OCI-LY3 (cell line): Measurements from ENCODE around the gene SLC12A8.

ENCODE experiments used
- H2AFZ ChIP-seq: fragments of 200-600, 300-600 bp; shearing (Covaris generic); 2 replicates; pipeline ENCODE4 v1.6.0; 2014; ENCODE audit warnings: antibody characterized with exemption, low read depth, low read length
- H3K27ac ChIP-seq: fragments of 200-600, 300-600 bp; sonication (generic); 2 replicates; pipeline ENCODE4 v1.5.1; 2014; ENCODE audit warnings: mild to moderate bottlenecking, low read length, moderate library complexity, mixed read lengths
- H3K27me3 ChIP-seq: fragments of 200-600, 300-600 bp; sonication (generic); 2 replicates; pipeline ENCODE4 v1.6.1; 2014; ENCODE audit warnings: low read depth, low read length, mixed read lengths
- H3K36me3 ChIP-seq: fragments of 200-600, 300-600 bp; sonication (generic); replicated peaks from 2 replicates; pipeline ENCODE3; 2014; ENCODE audit warnings: low read depth, low read length, mixed read lengths
- H3K4me1 ChIP-seq: fragments of 300-600, 200-600 bp; sonication (generic); 2 replicates; pipeline ENCODE4 v1.6.1; 2014; ENCODE audit warnings: low read length, mixed read lengths
- H3K4me2 ChIP-seq: fragments of 200-600, 300-600 bp; sonication (generic); 2 replicates; pipeline ENCODE4 v1.6.1; 2014; ENCODE audit warnings: low read length, mixed read lengths
- H3K4me3 ChIP-seq: fragments of 300-600, 200-600 bp; sonication (generic); 2 replicates; pipeline ENCODE4 v1.5.1; 2014; ENCODE audit warnings: antibody characterized with exemption, mild to moderate bottlenecking, low read length, moderate library complexity
- H3K79me2 ChIP-seq: fragments of 300-600, 200-600 bp; shearing (Covaris generic); 2 replicates; pipeline ENCODE4 v1.6.1; 2014; ENCODE audit warnings: mild to moderate bottlenecking, low read length, mixed read lengths
- H3K9ac ChIP-seq: fragments of 300-600, 200-600 bp; shearing (Covaris generic); 2 replicates; pipeline ENCODE4 v1.6.0; 2014; ENCODE audit warnings: mild to moderate bottlenecking, low read length, moderate library complexity
- H3K9me3 ChIP-seq: fragments of 200-600, 300-600 bp; shearing (Covaris generic); 2 replicates; pipeline ENCODE4 v1.6.1; 2014; ENCODE audit warnings: low read length, mixed read lengths; ENCODE audit not compliant: insufficient read depth
- H4K20me1 ChIP-seq: fragments of 200-600, 300-600 bp; sonication (generic); 2 replicates; pipeline ENCODE4 v1.6.1; 2016; ENCODE audit warnings: low read length, mixed read lengths; ENCODE audit not compliant: insufficient read depth
- EZH2phosphoT487 ChIP-seq: fragments of 200-600 bp; shearing (Covaris generic); IDR thresholded peaks from 2 replicates; pipeline ENCODE4 v1.6.1; 2018; ENCODE audit warnings: antibody characterized with exemption, mixed run types, low read depth
- TF ChIP-seq, protein P1 (sequence below): fragments of 200-600, 300-600 bp; sonication (generic); IDR thresholded peaks from 2 replicates; pipeline ENCODE4 v1.5.1; 2014; ENCODE audit warnings: antibody characterized with exemption, low read length, low read depth

SLC12A8 gene

DNA sequence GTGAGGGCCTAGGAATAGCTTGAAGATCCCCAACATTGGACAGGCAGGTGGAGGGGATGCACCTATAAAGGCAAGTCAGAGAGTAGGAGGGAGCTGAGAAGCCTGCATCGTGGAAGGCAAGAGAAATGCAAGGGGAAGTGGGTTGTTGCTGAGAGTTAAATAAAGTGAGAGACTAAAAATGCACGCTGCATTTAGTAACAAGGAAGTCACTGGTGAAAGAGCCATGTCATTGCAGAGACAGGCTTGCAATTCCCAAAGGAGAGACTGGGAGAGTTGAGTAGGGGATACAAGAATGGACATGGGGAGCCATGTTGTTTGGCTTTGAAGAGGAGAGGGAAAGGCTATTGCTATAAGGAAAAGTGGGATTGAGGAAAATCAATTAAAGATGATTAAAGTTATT, 79.7 kb downstream of the SLC12A8 start:
- peaks cover 20% of the 10 kb centered on the region for H3K4me1 ChIP-seq
- no peak overlapping the region for H3K4me3 ChIP-seq
- H4K20me1 ChIP-seq = no peaks in the 10 kb centered on the region
- TF ChIP-seq, protein P1, sequence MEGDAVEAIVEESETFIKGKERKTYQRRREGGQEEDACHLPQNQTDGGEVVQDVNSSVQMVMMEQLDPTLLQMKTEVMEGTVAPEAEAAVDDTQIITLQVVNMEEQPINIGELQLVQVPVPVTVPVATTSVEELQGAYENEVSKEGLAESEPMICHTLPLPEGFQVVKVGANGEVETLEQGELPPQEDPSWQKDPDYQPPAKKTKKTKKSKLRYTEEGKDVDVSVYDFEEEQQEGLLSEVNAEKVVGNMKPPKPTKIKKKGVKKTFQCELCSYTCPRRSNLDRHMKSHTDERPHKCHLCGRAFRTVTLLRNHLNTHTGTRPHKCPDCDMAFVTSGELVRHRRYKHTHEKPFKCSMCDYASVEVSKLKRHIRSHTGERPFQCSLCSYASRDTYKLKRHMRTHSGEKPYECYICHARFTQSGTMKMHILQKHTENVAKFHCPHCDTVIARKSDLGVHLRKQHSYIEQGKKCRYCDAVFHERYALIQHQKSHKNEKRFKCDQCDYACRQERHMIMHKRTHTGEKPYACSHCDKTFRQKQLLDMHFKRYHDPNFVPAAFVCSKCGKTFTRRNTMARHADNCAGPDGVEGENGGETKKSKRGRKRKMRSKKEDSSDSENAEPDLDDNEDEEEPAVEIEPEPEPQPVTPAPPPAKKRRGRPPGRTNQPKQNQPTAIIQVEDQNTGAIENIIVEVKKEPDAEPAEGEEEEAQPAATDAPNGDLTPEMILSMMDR = no peak
- TF ChIP-seq EZH2phosphoT487 = no peak
- no peak overlapping the region for H3K4me2 ChIP-seq
- no peak overlapping the region for H2AFZ ChIP-seq
- H3K79me2 ChIP-seq = no peaks in the 10 kb centered on the region
- H3K27me3 ChIP-seq = peaks cover 62% of the 10 kb centered on the region
- no peaks in the 10 kb centered on the region for H3K36me3 ChIP-seq
- no peaks in the 10 kb centered on the region for H3K9me3 ChIP-seq
- no peak overlapping the region for H3K9ac ChIP-seq
- no peak overlapping the region for H3K27ac ChIP-seq

DNA sequence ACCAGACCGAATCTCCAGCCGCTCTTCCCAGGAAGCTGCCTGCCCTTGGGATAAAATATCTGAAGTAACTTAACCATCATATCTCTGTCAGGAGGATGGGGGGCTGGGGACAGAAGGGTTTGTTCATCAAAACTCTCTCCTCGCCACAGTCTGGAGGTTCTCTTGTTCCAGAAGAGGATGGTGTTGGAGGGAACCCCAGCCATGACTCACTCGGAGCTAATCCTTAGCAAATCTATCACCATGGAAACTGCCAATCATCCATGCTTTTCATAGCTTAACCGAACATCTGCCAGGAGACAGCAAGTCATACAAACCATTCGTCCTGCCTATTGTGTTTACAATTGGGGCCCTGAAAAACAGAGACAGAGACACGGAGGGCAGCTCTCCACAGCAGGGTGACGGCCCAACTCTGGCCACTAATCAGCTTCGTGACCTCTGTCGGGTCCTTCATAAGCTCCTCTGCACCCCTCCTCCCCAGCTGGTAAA, 83.0 kb downstream of the SLC12A8 start:
- H3K36me3 ChIP-seq = no peaks in the 10 kb centered on the region
- H3K27me3 ChIP-seq = peaks cover 55% of the 10 kb centered on the region
- no peak overlapping the region for H2AFZ ChIP-seq
- H3K79me2 ChIP-seq = no peaks in the 10 kb centered on the region
- H3K4me2 ChIP-seq = no peak overlapping the region
- no peaks in the 10 kb centered on the region for H4K20me1 ChIP-seq
- peaks cover 11% of the 10 kb centered on the region for H3K4me1 ChIP-seq
- no peak overlapping the region for H3K27ac ChIP-seq
- no peaks in the 10 kb centered on the region for H3K9me3 ChIP-seq
- H3K9ac ChIP-seq = no peak overlapping the region
- H3K4me3 ChIP-seq = no peak overlapping the region
- TF ChIP-seq, protein P1 = no peak
- TF ChIP-seq EZH2phosphoT487 = no peak

GRCh38 chr3:125128861-125129501, 83.6 kb downstream of the SLC12A8 start:
- Histone ChIP-seq H3K4me1 (peaks cover 11% of the 10 kb centered on the region), H3K9ac (no peak overlapping the region), H3K27me3 (peaks cover 55% of the 10 kb centered on the region), H3K36me3 (no peaks in the 10 kb centered on the region), H3K79me2 (no peaks in the 10 kb centered on the region), H4K20me1 (no peaks in the 10 kb centered on the region), H3K4me3 (no peak overlapping the region), H2AFZ (no peak overlapping the region), H3K27ac (no peak overlapping the region), H3K9me3 (no peaks in the 10 kb centered on the region), H3K4me2 (no peak overlapping the region)
- TF ChIP-seq EZH2phosphoT487 = no peak
- TF ChIP-seq, protein P1 = no peak

DNA sequence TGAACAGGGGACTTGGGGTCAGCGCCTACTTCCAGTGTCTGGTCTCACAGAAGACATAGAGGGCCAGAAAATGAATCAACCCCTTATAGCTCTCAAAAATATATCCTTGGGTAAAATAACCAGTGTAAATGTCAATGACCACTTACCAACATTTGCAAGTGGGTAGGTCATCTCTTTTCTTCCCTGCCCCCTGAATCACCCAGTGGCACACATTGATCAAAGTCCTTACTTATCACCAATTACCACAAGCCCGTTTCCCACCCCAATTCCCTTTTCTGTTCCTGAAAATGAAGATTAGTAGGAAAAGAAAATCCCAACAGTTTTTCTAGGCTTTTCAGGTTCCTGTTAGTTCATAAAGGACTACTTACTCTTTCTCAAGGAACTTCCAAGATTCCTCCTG, 86.2 kb downstream of the SLC12A8 start:
- Histone ChIP-seq H3K4me3 (no peak overlapping the region), H3K4me2 (no peak overlapping the region), H3K27ac (no peak overlapping the region), H4K20me1 (no peaks in the 10 kb centered on the region), H3K27me3 (peaks cover 63% of the 10 kb centered on the region), H3K4me1 (peaks cover 9% of the 10 kb centered on the region; the same call in 1 of the 2 replicates), H2AFZ (no peak overlapping the region), H3K79me2 (no peaks in the 10 kb centered on the region), H3K9ac (no peak overlapping the region), H3K9me3 (0 out of 2 replicates have a peak, but pooled peaks cover 3% of the 10 kb centered on the region), H3K36me3 (no peaks in the 10 kb centered on the region)
- no peak for TF ChIP-seq EZH2phosphoT487
- TF ChIP-seq, protein P1 = no peak
